ENCODE results near the gene MB21D2. TPM values are rescaled to one million over a fixed set of nuclear protein-coding genes. Genes with fewer than 3 reads are reported as not detected.

MB21D2 gene
- total RNA-seq, 2 experiments from 2014 or later: 4.3 to 5.3 TPM

DNA sequence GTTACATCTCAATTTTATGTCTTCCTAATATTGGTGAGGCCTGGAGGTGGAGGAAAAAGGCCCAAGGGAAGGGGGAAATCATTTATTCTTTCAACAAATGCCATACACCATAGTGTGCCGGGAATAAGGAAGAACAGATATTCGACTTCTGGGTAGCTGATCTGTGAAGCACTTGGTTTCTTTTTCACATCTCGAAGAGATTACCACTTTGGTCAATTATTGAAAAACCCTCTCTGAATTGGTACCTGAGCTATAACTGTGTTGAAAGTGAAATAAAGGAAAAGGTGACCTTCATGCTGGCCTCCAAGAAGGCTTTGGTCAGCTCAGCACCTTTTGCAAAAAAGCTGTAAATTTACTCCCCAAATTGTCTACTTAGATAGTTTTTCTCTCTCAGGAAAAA, 14.2 kb upstream of the MB21D2 start:
- no peak for ATAC-seq (ENCODE audit: low read depth)
- POLR2A ChIA-PET: no interaction called here

DNA sequence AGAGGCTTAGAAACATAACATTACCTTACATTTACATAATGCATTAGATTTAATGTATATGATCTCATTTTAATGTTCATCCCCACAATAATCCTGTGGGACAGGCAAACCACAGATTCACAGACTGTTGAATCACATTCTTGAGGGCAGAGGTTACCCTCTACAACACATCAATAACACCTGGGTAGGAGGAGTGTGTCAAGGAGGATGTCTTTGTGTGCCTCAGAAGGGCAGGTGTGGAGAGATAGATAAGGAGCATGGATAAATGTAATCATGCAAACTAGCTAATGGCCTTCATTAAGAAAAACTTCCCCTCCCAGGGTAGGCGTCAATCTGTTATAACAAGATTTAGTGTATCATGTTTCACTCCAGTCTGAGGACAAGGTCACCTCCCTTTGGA, 12.9 kb upstream of the MB21D2 start:
- H3K9me3 Mint-ChIP-seq: no peaks in the 10 kb centered on the region
- ATAC-seq (ENCODE audit: low read depth): no peak

More for the DNA sequence above, 14.2 kb upstream of the MB21D2 start:
- Mint-ChIP-seq H3K9me3 (no peaks in the 10 kb centered on the region), H3K4me1 (no peaks in the 10 kb centered on the region), H3K27me3 (no peaks in the 10 kb centered on the region), H3K36me3 (no peaks in the 10 kb centered on the region), H3K4me3 (no peak overlapping the region), H3K27ac (no peak overlapping the region)
- DNase-seq: no peak

DNA sequence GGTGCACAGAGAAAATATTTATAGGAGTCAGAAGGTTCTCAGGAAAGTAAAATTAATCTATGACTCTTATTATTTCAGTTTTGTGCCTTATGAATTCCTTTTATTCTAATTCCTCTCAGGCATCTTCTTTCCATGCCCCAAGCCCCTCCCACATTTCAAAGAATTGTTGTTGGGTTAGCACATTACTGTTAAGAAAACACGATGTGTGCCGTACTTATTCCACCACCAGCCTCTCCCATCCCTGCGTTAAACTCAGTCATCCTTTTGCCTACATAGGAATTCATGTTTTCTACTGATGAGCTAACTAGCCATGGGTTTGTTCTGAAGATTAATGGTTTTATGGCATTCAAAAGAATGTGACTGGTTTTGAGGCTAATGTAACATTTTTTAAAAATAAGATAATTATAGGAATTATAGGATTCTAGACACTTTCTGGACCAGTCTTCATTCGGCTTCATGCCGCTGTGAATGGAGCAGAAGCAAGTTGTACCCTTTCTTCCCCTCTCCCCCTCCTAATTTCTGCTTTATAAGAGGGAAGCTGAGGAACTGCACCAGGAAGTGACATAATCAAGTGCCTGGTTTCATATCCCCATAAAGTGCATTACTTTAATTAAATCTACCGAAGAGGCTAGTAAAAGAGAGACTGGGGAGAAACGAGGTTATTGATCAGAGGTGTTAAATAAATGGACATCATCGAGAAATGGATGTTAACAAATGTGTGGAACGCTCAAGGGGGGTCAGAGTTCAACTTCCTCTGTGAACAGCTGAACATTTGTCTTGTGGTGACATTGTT, 12.3 kb upstream of the MB21D2 start:
- ATAC-seq (ENCODE audit: low read depth): no peak

More for the DNA sequence above, 12.9 kb upstream of the MB21D2 start:
- Mint-ChIP-seq H3K4me3 (no peak overlapping the region), H3K4me1 (no peaks in the 10 kb centered on the region), H3K27me3 (no peaks in the 10 kb centered on the region), H3K27ac (no peak overlapping the region), H3K36me3 (no peaks in the 10 kb centered on the region)
- POLR2A ChIA-PET: no interaction called here
- no peak for DNase-seq

DNA sequence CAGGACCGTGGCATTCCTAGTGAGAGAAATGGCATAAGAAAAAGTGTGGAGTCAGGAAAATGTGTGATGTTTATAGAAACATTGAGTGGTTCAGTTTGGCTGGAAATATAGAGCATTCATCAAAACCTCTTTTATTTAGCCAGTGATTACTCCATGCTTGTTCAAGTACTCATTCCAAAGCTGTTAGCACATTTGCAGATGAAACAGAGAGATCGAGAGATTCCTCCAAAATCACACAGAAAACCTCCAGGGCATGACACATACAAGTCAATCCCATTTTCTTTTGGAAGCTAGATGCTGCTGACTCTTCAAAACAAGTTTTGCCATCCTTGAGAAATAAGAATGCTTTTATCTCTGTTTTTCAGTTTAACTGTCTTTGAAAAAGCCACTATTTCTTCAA, 11.5 kb upstream of the MB21D2 start:
- Mint-ChIP-seq H3K4me3 (no peak overlapping the region), H3K9me3 (no peaks in the 10 kb centered on the region), H3K36me3 (no peaks in the 10 kb centered on the region), H3K27me3 (peaks cover under 1% of the 10 kb centered on the region), H3K4me1 (no peaks in the 10 kb centered on the region), H3K27ac (no peak overlapping the region)
- POLR2A ChIA-PET: no interaction called here
- ATAC-seq (ENCODE audit: low read depth): no peak
- DNase-seq: no peak

More for the DNA sequence above, 12.3 kb upstream of the MB21D2 start:
- H3K4me3 Mint-ChIP-seq: no peak overlapping the region
- no peaks in the 10 kb centered on the region for H3K9me3 Mint-ChIP-seq
- H3K27me3 Mint-ChIP-seq: no peaks in the 10 kb centered on the region
- POLR2A ChIA-PET: no interaction called here
- DNase-seq: no peak
- H3K4me1 Mint-ChIP-seq: no peaks in the 10 kb centered on the region
- no peak overlapping the region for H3K27ac Mint-ChIP-seq
- H3K36me3 Mint-ChIP-seq: no peaks in the 10 kb centered on the region

DNA sequence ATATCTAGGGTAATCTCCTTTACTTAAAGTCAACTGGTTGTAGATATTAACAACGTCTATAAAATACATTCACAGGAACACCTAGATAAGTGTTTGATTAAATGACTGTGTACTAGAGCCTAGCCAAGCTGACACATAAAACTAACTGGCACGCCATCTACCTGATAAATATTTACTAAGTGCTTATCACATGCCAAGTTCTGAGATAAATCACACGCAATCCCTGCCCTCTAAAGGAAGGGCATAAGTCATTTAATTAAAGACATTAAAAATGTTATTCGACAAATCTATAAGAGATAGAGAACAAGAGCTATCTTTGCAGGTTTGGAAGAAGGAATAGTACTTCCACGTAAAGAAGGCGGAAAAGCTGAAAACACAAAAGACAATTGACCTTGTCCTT, 11.1 kb upstream of the MB21D2 start:
- Mint-ChIP-seq H3K4me1 (no peaks in the 10 kb centered on the region), H3K9me3 (no peaks in the 10 kb centered on the region), H3K4me3 (no peak overlapping the region), H3K27ac (no peak overlapping the region), H3K36me3 (no peaks in the 10 kb centered on the region), H3K27me3 (peaks cover 4% of the 10 kb centered on the region)
- POLR2A ChIA-PET: no interaction called here
- no peak for DNase-seq
- no peak for ATAC-seq (ENCODE audit: low read depth)

DNA sequence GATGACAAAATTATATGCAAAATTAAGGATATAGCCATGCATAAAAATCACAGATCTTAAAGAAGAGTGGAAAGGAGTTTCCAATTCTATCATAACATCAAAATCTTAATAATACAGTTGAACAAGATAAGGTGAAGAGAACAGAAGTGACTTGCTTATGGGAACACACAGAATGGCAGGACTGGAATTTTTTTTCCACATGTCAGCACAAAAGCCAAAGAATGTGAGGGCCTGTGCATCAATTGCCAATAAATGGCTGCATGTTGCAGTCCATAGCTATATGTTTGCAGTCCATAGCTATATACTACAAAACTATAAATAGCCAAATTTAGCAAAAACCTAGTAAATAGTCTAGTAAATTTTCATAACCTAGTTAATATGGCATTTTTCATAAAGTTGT, 10.4 kb upstream of the MB21D2 start:
- peaks cover 4% of the 10 kb centered on the region for H3K27me3 Mint-ChIP-seq
- no peaks in the 10 kb centered on the region for H3K36me3 Mint-ChIP-seq
- H3K4me1 Mint-ChIP-seq: no peaks in the 10 kb centered on the region
- no peak overlapping the region for H3K4me3 Mint-ChIP-seq
- H3K27ac Mint-ChIP-seq: no peak overlapping the region
- ATAC-seq (ENCODE audit: low read depth) (no peak), DNase-seq (no peak)
- POLR2A ChIA-PET: no interaction called here
- H3K9me3 Mint-ChIP-seq: no peaks in the 10 kb centered on the region

DNA sequence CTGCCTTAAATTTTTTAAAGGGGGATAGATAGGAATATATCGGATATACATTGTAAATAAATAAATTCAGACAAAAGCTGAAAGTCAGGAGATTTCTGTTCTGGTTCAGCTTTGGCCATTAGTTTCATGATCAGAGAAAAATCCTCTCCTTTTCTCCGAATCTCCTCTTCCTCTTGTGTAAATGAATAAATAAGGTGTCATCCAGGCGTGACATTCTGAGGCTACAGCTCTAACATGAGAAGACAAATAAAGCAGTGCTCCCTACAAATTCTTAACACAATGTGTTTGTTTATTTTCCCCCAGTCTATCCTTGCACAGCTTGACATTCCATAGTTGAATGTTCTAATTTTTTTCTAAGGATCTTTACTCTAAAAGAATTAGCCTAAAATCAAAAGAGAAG, 9.4 kb upstream of the MB21D2 start:
- H3K9me3 Mint-ChIP-seq: no peaks in the 10 kb centered on the region
- H3K4me1 Mint-ChIP-seq: no peaks in the 10 kb centered on the region
- H3K27me3 Mint-ChIP-seq: peaks cover 5% of the 10 kb centered on the region
- H3K4me3 Mint-ChIP-seq: no peak overlapping the region
- ATAC-seq (ENCODE audit: low read depth): no peak
- DNase-seq: no peak
- H3K27ac Mint-ChIP-seq: no peak overlapping the region
- no peaks in the 10 kb centered on the region for H3K36me3 Mint-ChIP-seq
- POLR2A ChIA-PET: no interaction called here

DNA sequence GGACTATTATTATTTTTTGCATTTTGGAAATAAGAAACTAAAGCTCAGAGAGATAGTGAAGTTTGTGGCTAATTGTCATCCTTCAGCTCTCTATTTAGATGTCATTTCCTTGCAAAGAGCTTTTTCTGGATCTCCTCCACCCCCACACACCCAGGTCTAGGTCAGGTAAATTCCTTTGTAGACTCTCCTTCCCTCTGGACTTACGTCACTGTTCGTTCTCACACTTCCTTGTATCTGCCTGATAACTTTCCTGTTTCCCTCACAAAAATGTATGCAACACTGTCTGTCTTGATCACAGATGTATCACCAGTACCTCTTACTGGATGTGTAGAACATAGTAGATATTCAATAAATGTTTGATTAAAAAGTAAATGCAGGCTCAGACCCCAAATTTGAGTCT, 6.1 kb upstream of the MB21D2 start:
- ATAC-seq (ENCODE audit: low read depth) (no peak), DNase-seq (no peak)
- POLR2A ChIA-PET: no interaction called here
- no peak overlapping the region for H3K27ac Mint-ChIP-seq
- H3K4me3 Mint-ChIP-seq: no peak overlapping the region
- peaks cover 6% of the 10 kb centered on the region for H3K4me1 Mint-ChIP-seq
- H3K27me3 Mint-ChIP-seq: peaks cover 20% of the 10 kb centered on the region
- H3K9me3 Mint-ChIP-seq: no peaks in the 10 kb centered on the region
- no peaks in the 10 kb centered on the region for H3K36me3 Mint-ChIP-seq

DNA sequence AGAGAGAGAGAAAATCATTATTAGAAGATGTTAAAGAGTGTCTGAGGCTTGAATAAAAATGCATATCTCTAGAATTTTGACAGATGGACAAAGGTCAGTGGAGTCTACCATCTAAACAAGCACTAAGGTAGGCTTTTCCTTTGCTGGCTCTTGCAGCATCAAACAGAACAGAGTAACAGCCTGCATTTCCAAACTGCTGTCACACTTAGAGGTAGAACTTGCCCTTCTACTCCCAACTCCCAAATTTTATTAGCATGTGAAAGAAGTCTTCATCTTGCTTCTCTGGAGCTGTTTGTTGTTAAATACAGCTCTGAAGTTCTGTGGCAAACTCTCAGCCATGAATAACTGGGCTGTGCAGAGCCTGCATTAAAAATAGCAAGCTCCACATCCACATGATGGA, 4.1 kb upstream of the MB21D2 start:
- peaks cover 34% of the 10 kb centered on the region for H3K27me3 Mint-ChIP-seq
- no peak for ATAC-seq (ENCODE audit: low read depth)
- no peak for DNase-seq
- no peaks in the 10 kb centered on the region for H3K36me3 Mint-ChIP-seq
- H3K4me1 Mint-ChIP-seq: peaks cover 10% of the 10 kb centered on the region
- POLR2A ChIA-PET: no interaction called here
- H3K9me3 Mint-ChIP-seq: no peaks in the 10 kb centered on the region
- H3K27ac Mint-ChIP-seq: no peak overlapping the region
- H3K4me3 Mint-ChIP-seq: no peak overlapping the region

DNA sequence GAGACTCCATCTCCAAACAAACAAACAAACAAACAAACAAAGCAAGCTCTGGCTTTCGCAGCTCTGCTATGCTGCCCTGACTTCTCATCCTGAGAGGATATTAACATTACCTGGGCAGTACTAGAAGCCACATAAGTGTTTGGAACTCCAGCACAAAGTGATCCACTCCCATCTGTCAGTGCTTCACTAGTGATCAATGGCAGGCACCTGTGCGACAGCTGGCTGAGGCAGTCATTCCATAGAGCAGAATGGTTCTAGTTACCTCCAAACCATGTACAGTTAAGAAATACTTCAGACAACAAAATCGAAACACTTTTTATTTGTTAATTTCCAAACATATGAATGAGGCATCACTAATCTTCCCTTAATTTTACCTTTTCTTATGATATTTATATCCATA, 2.8 kb upstream of the MB21D2 start:
- Mint-ChIP-seq H3K4me3 (no peak overlapping the region), H3K36me3 (no peaks in the 10 kb centered on the region), H3K4me1 (peaks cover 14% of the 10 kb centered on the region), H3K9me3 (no peaks in the 10 kb centered on the region), H3K27ac (no peak overlapping the region), H3K27me3 (peaks cover 47% of the 10 kb centered on the region)
- DNase-seq (no peak), ATAC-seq (ENCODE audit: low read depth) (no peak)
- POLR2A ChIA-PET: no interaction called here

DNA sequence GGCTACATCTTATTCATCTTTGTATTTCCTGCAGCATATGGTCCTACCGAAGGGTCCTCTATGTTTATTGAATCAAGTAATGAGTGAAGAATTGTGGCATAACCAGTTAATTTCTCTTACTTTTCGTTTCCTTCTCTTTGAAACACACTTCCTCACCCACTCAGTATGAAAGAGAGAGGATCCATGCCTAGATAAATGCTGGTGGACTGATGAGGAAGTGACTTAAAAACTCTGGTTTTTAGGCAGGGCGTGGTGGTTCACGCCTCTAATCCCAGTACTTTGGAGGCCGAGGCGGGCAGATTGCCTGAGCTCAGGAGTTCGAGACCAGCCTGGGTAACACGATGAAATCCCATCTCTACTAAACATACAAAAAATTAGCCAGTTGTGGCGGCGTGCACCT, 2.2 kb upstream of the MB21D2 start:
- Mint-ChIP-seq H3K4me1 (peaks cover 14% of the 10 kb centered on the region), H3K27me3 (peaks cover 48% of the 10 kb centered on the region), H3K27ac (no peak overlapping the region), H3K4me3 (no peak overlapping the region), H3K36me3 (no peaks in the 10 kb centered on the region), H3K9me3 (no peaks in the 10 kb centered on the region)
- POLR2A ChIA-PET: no interaction called here
- DNase-seq (no peak), ATAC-seq (ENCODE audit: low read depth) (no peak)

DNA sequence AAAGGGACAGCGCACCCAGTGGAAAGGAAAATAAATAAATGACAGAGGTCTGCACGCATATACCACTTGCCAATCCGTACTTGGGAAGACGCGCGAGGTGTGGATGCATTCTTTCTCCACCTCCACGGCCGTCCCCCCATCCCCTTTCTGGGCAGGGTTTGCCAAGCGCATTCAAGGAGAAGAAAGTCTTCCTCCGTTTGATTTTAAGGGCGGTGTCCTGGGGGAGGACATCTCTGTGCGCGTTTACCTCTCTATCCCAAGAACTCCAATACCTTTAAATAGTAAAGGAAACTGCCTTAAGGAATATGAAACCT, 576 bp upstream of the MB21D2 start:
- Mint-ChIP-seq H3K4me1 (peaks cover 16% of the 10 kb centered on the region), H3K27me3 (peaks cover 44% of the 10 kb centered on the region), H3K36me3 (no peaks in the 10 kb centered on the region), H3K9me3 (no peaks in the 10 kb centered on the region), H3K4me3 (peak overlapping the region; percentile 93), H3K27ac (peak overlapping the region; percentile 88)
- DNase-seq (no peak), ATAC-seq (ENCODE audit: low read depth) (no peak)
- POLR2A ChIA-PET: interaction anchor here (0.6 to 2.3 kb wide), 5 partner anchors 11 to 80 kb away, joined by 3 to 11 read pairs (median 4); no protein-coding TSS in a partner anchor

DNA sequence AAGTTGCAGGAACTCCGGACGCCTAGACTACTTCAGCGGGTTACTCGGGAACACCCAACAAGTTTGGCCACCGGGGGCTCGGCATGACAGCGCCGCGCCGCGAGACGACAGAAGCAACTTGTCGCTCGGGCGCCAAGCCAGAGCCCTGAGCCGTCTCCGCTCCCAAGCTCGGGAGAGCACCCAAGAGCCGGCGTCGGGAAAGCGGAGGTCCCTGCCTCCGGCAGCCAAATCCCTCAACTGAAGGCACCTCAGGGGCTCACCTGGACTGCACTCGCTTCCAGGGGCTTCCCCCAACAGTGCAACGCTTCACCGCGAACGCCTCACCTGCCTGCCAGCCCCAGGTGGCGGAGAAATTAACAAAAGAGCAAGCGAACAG, 640 bp downstream of the MB21D2 start:
- H3K4me3 Mint-ChIP-seq: peak overlapping the region; percentile 91
- ATAC-seq (ENCODE audit: low read depth) (peak; percentile 6), DNase-seq (peak; percentile 56)
- H3K9me3 Mint-ChIP-seq: no peaks in the 10 kb centered on the region
- H3K27me3 Mint-ChIP-seq: peaks cover 43% of the 10 kb centered on the region
- H3K36me3 Mint-ChIP-seq: no peaks in the 10 kb centered on the region
- H3K4me1 Mint-ChIP-seq: peaks cover 16% of the 10 kb centered on the region
- peak overlapping the region; percentile 85 for H3K27ac Mint-ChIP-seq
- POLR2A ChIA-PET: interaction anchor here (0.9 to 2.3 kb wide), 5 partner anchors 10 to 29 kb away, joined by 3 to 11 read pairs (median 3); no protein-coding TSS in a partner anchor

DNA sequence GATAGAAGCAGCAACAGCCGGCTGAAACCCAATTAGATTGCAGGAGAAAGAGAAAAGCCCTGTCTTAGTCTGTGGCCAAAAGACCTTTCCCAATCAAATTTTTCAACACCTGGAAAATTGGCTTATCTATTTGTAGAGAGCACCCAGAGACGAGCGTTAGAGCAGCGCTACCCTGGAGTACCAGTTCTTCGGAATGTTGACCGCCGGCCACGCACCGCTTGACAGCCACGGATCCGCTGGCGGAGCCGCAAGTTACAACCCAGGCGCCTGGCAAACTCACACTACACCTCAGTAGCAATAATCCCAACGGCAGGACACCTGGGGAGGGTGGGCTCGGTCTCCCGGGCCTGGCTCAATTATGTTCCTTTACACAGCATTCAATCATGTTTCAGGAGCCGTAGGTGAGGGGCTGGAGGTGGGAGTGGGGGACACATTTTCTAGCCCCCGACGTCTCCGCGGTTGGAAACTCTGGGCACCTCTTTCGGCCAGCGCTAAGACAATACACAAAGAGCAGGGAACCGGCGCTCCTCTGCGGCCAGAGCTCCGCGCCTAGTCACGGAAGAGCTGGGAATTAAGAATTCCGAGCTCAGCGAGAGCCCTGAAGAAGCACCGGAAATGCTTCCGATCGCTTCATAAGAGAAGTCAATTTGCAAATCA, 1.2 kb downstream of the MB21D2 start:
- POLR2A ChIA-PET: interaction anchor here (0.9 to 2.3 kb wide), 4 partner anchors 17 to 28 kb away, joined by 3 to 11 read pairs (median 7); no protein-coding TSS in a partner anchor
- Mint-ChIP-seq H3K27ac (peak overlapping the region; percentile 85), H3K27me3 (peaks cover 41% of the 10 kb centered on the region), H3K4me1 (peaks cover 16% of the 10 kb centered on the region), H3K36me3 (no peaks in the 10 kb centered on the region), H3K9me3 (no peaks in the 10 kb centered on the region), H3K4me3 (peak overlapping the region; percentile 91)
- ATAC-seq (ENCODE audit: low read depth): no peak
- peak; percentile 33 for DNase-seq

All from activated naive CD8-positive, alpha-beta T cell treated with anti-CD3 and anti-CD28 coated beads, Interleukin-2, amount 10 ng/mL, durations not matched to agents 7 days and 5 days (primary cell).